Epithelial cell of proximal tubule (primary cell): ENCODE measurements around the gene HIVEP1. TPM values are rescaled to one million over a fixed set of nuclear protein-coding genes. Genes with fewer than 3 reads are reported as not detected.

Source experiments
- DNase-seq: peaks from one replicate; pipeline ENCODE4 v3.0.0-alpha.2; 2011; ENCODE audit warnings: low read depth
- H3K4me3 ChIP-seq: 2 replicates; pipeline ENCODE4 v1.5.1; 2011; ENCODE audit warnings: low read depth, mild to moderate bottlenecking, low read length
- CTCF ChIP-seq: conservative IDR thresholded peaks from 2 replicates; pipeline ENCODE4 v1.5.1; 2012; ENCODE audit warnings: low read depth, mild to moderate bottlenecking, low read length
- total RNA-seq: library from RNA; depleted of rRNA; stranded (reverse); fragments of >200 nt; gene quantifications from 2 replicates; pipeline ENCODE4 v1.2.3, GENCODE V29; 2015

HIVEP1 gene
- total RNA-seq, 1 donor from 2014 or later = 14.2 TPM

- DNase-seq = no peak
- TF ChIP-seq CTCF = no peak
- H3K4me3 ChIP-seq = no peak overlapping the region
Measured at GRCh38 chr6:12208673-12209072, 196.6 kb downstream of the HIVEP1 start.

Other genes with a start within 250 kb of the HIVEP1 start
- gene ADTRP, start 233.5 kb upstream of the HIVEP1 start, total RNA-seq = 0.12 and 0.58 TPM in 2 replicates